Upper lobe of left lung (tissue), 6 donors: ENCODE measurements around the gene FAM168B. TPM values are rescaled to one million over a fixed set of nuclear protein-coding genes. Genes with fewer than 3 reads are reported as not detected.

Experiments
- ATAC-seq, 2 donors: fragments of 200-7000 bp; cut with Tn5 transposase; one replicate each; pipeline ENCODE4 v1.9.1; 2022; ENCODE audit warnings: mild to moderate bottlenecking in 2 of 2, moderate library complexity in 2 of 2; ENCODE audit not compliant: low FRiP score in 2 of 2
- DNase-seq, 2 donors: peaks; one replicate each; pipeline ENCODE4 v3.0.0-alpha.2; 2019 to 2020
- H3K27ac ChIP-seq, 4 donors: fragments of 200-600 bp; sonication (generic); one replicate each; pipeline ENCODE4 v1.5.1; 2016 to 2019
- H3K27me3 ChIP-seq, 4 donors: fragments of 200-600 bp; sonication (generic); one replicate each; pipeline ENCODE4 v1.5.1; 2017 to 2019
- H3K36me3 ChIP-seq, 4 donors: fragments of 200-600 bp; sonication (generic); one replicate each; pipeline ENCODE4 v1.5.1; 2016 to 2019
- H3K4me1 ChIP-seq, 4 donors: fragments of 200-600 bp; sonication (generic); one replicate each; pipeline ENCODE4 v1.5.1; 2018 to 2019
- H3K4me3 ChIP-seq, 4 donors: fragments of 200-600 bp; sonication (generic); one replicate each; pipeline ENCODE4 v1.5.1; 2017 to 2019; ENCODE audit warnings: mild to moderate bottlenecking in 2 of 4, moderate library complexity in 1 of 4
- H3K9me3 ChIP-seq, 4 donors: fragments of 200-600 bp; sonication (generic); one replicate each; pipeline ENCODE4 v1.5.1; 2018 to 2019
- EP300 ChIP-seq, 4 donors: sonication (generic); formaldehyde crosslinking; IDR thresholded peaks; one replicate each; pipeline ENCODE4 v1.5.1; 2017; ENCODE audit warnings: antibody characterized with exemption in 4 of 4, control low read depth in 2 of 4
- POLR2A ChIP-seq, 4 donors: fragments of 450-650 bp; IDR thresholded peaks; one replicate each; pipeline ENCODE4 v1.5.1; 2016 to 2017; ENCODE audit warnings: antibody characterized with exemption in 4 of 4, mild to moderate bottlenecking in 2 of 4
- POLR2AphosphoS5 ChIP-seq, 2 donors: sonication (generic); formaldehyde crosslinking; IDR thresholded peaks; one replicate each; pipeline ENCODE4 v1.5.1; 2017; ENCODE audit warnings: antibody characterized with exemption in 2 of 2
- WGBS, 2 donors: methylation state at CpG; one replicate each; pipeline ENCODE4 v1.1.5; 2017 to 2018; 5-methylcytosine and 5-hydroxymethylcytosine counted together
- total RNA-seq, 6 donors: library from RNA; depleted of rRNA in 4 of 6; stranded (reverse); fragments of >200 nt in 4 of 6; gene quantifications; one replicate each; pipeline versions ENCODE4 v1.1.0 to v1.2.1, GENCODE V29; 2016 to 2021
- TF ChIP-seq, protein P1 (sequence below), 6 experiments: fragments of 450-650 bp in 4 of 6; fragments of 200-600 bp in 2 of 6; sonication (generic) in 2 of 6; IDR thresholded peaks; one replicate each; pipeline ENCODE4 v1.5.1; 2016 to 2019; ENCODE audit warnings: antibody characterized with exemption in 6 of 6
- donor health status: DM: no; HTN: no; CAD: no; lungs with moderate emphysema.
- donor health status: DM: no; HTN: yes; CAD: no; lungs with severe emphysema.

Gene FAM168B
- total RNA-seq, 6 donors from 2014 or later: 22.0 to 86.9 (median 72.8) TPM

DNA sequence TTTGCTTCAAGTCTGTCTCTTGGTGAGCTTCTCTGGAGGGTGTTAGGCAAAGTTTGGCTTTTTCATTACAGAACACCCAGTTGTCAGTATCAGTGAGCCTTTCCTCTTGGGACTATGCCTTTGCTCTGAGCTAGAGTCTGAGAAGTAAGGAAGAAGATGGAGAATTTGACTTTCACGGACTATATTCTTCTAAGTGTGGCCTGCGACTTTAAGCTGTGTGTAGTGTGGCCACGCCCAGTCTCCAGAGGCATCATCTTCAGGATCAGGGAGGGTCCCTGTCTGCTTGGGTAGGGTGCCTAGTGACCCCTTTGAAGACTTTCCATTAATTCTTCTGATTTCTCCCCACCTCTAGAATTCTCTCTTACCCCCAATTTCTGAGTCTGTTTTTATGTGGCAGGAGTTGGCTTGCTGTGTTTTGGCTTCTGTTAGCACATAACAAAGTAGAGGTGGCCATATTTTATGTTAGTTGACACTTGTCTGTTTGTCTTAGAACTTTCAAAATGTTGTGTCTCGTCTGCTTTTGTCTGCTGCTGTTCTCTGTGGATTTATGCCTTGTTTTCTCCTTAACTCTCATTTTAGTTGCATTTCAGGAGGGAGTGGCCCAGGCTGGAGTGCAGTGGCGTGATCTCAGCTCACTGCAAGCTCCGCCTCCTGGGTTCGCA is 20.4 kb upstream of the FAM168B start:
- Histone ChIP-seq H3K27ac (no peak overlapping the region), H3K4me3 (no peak overlapping the region), H3K27me3 (no peaks in the 10 kb centered on the region), H3K4me1 (peaks cover 4 to 23% (median 7%) of the 10 kb centered on the region in 4 donors), H3K36me3 (peaks cover 0 to 10% (median 0%) of the 10 kb centered on the region in 4 donors), H3K9me3 (no peaks in the 10 kb centered on the region)
- DNase-seq: no peak
- TF ChIP-seq, protein P1, sequence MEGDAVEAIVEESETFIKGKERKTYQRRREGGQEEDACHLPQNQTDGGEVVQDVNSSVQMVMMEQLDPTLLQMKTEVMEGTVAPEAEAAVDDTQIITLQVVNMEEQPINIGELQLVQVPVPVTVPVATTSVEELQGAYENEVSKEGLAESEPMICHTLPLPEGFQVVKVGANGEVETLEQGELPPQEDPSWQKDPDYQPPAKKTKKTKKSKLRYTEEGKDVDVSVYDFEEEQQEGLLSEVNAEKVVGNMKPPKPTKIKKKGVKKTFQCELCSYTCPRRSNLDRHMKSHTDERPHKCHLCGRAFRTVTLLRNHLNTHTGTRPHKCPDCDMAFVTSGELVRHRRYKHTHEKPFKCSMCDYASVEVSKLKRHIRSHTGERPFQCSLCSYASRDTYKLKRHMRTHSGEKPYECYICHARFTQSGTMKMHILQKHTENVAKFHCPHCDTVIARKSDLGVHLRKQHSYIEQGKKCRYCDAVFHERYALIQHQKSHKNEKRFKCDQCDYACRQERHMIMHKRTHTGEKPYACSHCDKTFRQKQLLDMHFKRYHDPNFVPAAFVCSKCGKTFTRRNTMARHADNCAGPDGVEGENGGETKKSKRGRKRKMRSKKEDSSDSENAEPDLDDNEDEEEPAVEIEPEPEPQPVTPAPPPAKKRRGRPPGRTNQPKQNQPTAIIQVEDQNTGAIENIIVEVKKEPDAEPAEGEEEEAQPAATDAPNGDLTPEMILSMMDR (IDR thresholded peaks at IDR 0.05): no peak
- TF ChIP-seq POLR2AphosphoS5 (IDR thresholded peaks at IDR 0.05) (no peak), EP300 (IDR thresholded peaks at IDR 0.05) (no peak), POLR2A (IDR thresholded peaks at IDR 0.05) (no peak)
- 94% methylated on average over 7 of the region's 7 CpGs for WGBS, 2 donors
- ATAC-seq: peak in 1 of 2 donors; percentile 31

- ATAC-seq (no peak), DNase-seq (no peak)
- no peak overlapping the region for H3K4me3 ChIP-seq
- WGBS, 2 donors: 39 to 59% methylated on average over 2 of the region's 2 CpGs
- no peaks in the 10 kb centered on the region for H3K27me3 ChIP-seq
- no peak overlapping the region for H3K27ac ChIP-seq
- TF ChIP-seq, protein P1 (IDR thresholded peaks at IDR 0.05): no peak
- H3K9me3 ChIP-seq: no peaks in the 10 kb centered on the region
- H3K36me3 ChIP-seq: peaks cover 0 to 10% (median 0%) of the 10 kb centered on the region in 4 donors
- H3K4me1 ChIP-seq: peaks cover 4 to 27% (median 8%) of the 10 kb centered on the region in 4 donors
These were observed 19.3 kb upstream of the FAM168B start for GRCh38 chr2:131112529-131112928.

- H3K27me3 ChIP-seq: no peaks in the 10 kb centered on the region
- H3K4me1 ChIP-seq: peaks cover 15 to 35% (median 23%) of the 10 kb centered on the region in 4 donors
- peak overlapping the region; percentile 86 to 98 (median 92) for H3K4me3 ChIP-seq
- ATAC-seq: peak; percentile 64 to 69
- H3K9me3 ChIP-seq: no peaks in the 10 kb centered on the region
- 1 to 4% methylated on average over 17 to 19 of the region's 19 CpGs for WGBS, 2 donors
- TF ChIP-seq POLR2AphosphoS5 (IDR thresholded peaks at IDR 0.05) (peak in 1 of 2 donors; percentile 26), POLR2A (IDR thresholded peaks at IDR 0.05) (peak in 1 of 4 donors; percentile 53), EP300 (IDR thresholded peaks at IDR 0.05) (no peak)
- DNase-seq: peak in 1 of 2 donors; percentile 66
- no peaks in the 10 kb centered on the region for H3K36me3 ChIP-seq
- peak overlapping the region; percentile 96 to 98 (median 97) for H3K27ac ChIP-seq
These were observed 12.9 kb upstream of the FAM168B start for GRCh38 chr2:131105950-131106801.

DNA sequence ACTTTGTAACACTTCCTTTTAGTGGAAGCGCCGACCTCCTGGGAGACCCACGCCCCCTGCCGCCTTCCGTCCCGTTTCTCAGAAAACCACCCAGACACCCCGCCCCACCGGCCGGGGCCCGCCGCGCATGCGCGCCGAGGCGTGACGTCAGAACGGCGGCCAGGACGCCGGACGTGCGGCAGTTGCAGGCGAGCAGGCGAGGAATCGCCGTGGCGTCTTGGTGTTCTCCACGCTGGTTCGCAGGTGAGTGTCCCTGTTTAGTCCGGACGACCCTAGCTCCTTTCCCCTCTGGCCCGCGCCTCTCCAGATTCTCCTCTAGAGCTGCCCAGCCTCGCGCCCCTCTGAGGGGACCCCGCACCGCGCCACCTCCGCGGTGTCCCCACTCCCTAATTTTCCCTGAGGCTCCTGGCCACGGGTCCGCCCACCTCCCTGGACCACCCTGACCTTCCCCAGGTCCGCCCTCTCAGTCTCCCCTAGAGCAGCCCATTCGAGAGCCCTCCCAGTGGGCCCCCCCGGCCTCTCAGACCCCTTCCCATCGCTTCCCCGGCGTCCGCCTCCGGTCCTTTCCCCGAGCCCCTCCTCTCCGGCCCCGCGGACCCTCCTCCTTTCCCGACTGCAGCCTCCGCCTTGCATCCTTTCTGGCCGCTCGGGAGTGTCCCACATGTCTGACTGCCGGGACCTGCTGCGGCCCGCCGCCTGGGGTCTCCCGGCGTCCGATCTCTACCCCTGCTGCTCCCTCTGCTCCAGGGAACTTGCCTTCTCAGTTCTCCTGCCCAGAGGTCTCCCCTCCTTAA is 12.1 kb upstream of the FAM168B start, which contains the start of gene PLEKHB2:
Gene PLEKHB2, plus strand, starts transcription at position 181 of the 794 bp plus-strand sequence. CDS start 15,606 bp downstream, outside the sequence.
- H3K27me3 ChIP-seq: no peaks in the 10 kb centered on the region
- peak within 1 kb of the TSS; percentile 96 to 98 (median 97) for H3K27ac ChIP-seq
- no peaks in the 10 kb centered on the region for H3K9me3 ChIP-seq
- no peaks in the 10 kb centered on the region for H3K36me3 ChIP-seq
- DNase-seq: peak; percentile 88 to 100
- peak within 1 kb of the TSS; percentile 86 to 98 (median 92) for H3K4me3 ChIP-seq
- WGBS, 2 donors: 1 to 2% methylated on average over 42 to 66 of the region's 66 CpGs
- peaks cover 15 to 35% (median 23%) of the 10 kb centered on the region in 4 donors for H3K4me1 ChIP-seq
- TF ChIP-seq, protein P1 (IDR thresholded peaks at IDR 0.05): peak in 1 of 6 experiments; percentile 17
- peak; percentile 59 to 96 (median 86) for TF ChIP-seq POLR2A (IDR thresholded peaks at IDR 0.05)
- peak; percentile 97 to 98 for TF ChIP-seq POLR2AphosphoS5 (IDR thresholded peaks at IDR 0.05)
- peak in 1 of 4 donors; percentile 62 for TF ChIP-seq EP300 (IDR thresholded peaks at IDR 0.05)
- ATAC-seq: peak; percentile 89 to 95
